ENCODE measurements around the gene DOCK6.
"Not testable (repeated sequence)": the region's sequence is repeated elsewhere in the genome, so short reads cannot be mapped to it uniquely, and the experiment has no call there.

The DOCK6 gene

DNA sequence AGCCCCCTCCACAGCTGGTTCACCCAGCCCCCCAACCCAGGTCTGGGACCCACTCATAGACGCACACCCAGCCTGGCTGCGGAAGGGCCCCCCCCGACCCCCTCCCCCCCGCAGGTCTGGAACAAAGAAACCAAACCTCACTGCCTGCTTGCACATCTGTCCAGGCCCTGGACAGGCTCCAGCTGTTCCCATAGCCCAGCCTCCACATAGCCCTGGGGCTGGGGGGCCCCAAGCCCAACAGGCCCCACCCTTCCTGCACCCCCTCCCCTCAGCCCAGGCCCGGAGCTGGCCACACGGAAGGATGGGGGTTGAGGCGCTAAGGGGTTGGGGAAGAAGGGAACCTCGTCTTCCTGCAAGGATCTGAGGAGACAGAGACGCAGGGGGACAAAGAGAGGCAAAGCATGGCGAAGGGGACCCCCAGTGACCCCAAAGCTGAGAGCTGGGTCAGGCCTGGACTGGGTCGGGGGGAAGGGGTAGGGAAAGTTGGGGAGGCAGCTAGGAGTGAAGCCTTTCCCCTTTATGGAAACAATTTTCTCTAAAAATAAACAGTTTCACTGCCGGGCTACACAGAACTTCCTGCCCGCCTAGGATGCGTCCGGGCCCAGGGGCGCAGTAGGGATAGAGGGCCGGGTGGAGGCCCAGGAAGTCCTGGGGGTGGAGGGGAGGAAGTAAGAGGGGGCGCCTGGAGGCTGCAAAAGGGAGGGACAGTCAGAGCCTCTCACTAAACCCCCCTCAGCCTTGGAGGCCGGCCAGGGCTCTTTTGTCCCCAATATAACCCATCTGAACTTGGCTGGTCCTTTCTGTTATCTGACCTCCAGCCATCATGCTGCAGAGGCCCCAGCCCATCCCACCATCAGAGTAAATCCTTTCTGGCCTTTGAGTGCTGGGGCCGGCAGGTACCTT lies 67.4 kb downstream of the DOCK6 start:
- no peak for DNase-seq

DNA sequence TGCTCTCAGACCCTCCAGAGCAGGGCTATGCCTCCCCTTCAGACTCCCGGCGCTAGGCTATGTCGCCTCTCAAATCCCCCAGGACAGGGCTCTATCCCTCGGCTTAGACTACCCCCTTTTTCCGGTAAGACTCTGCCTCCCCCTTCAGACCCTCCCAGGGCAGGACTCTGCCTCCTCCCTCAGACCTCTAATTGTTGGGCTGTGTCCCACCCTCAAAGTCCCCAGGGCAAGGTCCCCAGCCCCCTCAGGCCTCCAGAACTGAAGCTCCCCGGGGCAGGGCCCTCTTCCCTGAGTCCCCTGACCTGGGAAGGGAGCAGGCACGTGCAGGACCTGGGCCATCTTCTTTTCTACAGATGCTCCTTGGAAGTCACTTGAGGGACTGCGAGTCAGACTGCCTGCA lies 68.2 kb downstream of the DOCK6 start:
- no peak for DNase-seq

DNA sequence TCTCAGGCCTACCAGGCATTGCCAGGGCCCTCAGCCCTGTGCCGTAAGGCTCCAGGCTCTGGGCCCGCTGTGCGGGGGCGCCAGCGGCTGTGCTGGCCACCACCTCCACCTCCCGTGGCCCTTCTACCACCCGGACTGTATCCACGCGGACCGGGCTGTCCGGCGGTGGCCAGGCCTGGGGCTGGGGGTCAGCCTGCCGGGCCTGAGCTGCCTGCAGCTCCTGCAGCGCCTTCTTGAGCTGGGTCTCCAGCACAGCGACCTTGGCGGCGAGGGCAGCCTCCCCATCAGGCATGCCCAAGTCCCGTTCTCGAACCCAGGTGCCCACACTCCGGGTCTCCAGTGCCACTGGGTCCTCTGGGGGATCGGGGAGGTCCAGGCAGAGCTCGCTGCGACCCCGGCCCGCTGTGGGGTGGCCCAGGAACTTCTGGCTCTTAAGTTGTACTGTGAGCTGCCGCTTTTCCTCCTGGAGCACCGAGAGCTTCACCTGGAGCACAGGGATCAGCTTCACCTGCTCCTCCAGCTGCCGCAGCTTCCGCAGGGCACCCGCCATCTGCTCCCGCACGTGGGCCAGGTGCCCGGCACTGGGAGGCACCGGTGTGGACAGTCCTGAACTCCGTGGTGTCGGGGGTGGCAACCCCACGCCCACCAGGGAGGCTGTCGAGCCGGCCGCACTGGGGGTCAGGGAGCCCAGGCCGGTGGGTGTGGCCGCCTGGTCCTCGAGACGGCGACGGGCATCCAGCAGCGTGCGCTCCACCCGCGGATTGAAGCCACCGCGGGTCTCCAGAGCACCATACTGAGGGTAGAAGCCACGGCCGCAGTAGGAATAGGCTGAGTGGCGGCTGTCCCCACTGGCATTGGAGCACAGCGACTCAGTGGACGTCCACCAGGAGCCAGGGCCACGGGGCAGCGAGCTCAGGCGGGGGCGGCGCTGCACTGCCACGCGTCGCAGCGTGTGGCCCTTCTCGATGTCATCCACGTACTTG lies 69.1 kb downstream of the DOCK6 start:
- DNase-seq: no peak

DNA sequence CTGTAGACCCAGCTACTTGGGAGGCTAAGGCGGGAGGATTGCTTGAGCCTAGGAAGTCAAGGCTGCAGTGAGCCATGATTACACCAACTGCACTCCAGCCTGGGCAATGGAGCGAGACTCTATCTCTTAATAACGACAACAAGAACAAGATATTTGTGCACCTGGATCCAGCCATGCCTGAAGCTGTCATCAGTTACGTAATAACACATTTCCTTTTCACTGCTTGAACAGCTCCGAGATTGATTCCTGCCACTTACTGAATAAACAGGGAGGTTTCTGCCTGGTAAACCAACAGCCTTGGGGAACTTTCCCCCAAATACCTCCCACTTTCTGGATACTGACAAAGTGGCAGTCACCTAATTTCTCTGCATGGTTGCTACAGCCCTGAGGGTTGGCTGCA lies 70.4 kb downstream of the DOCK6 start:
- DNase-seq: no peak

DNA sequence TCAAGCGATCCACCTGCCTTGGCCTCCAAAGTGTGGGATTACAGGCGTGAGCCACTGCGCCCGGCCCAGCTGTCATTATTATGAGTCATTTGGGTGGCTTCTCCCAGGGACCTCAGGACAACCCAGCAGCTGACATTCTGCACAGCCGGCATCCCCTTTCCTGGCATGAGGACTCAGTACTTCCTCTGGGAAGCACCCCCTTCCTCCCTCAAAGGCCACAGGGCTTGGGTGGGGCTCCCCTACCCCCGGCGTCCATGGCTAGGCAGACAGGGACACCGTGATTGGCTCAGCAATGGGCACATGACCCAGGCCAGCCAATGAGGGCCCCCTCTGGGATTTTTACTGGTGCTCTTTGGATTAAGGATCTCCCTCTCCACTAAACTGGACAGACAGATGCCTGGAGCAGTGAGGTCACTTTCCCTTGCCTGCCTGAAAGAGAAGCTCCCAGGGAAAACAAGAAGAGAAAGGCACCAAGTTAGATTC lies 71.0 kb downstream of the DOCK6 start:
- peak; percentile 41 for DNase-seq

- no peak for DNase-seq
Observed at GRCh38 chr19:11190501-11190900, 71.8 kb downstream of the DOCK6 start.

- DNase-seq: no peak
Observed at GRCh38 chr19:11187441-11187840, 74.9 kb downstream of the DOCK6 start.

DNA sequence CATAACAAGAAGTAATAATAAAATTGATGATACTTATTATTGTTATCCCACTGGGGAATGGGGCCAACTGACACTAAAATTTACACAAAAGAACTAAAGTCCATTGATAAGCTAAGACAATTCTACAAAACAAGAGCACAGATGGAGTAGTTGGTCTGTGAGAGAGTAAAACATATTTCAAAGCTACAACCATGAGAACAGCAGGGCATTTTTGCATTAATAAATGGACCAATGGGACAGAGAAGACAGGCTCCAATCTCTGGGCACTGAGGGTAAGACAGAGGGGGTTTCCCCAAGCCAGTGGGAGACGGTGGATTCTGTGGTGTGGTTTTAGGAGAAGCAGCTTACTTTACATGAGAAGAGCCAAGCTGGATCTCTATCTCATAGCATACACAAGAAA lies 79.3 kb downstream of the DOCK6 start:
- DNase-seq: no peak

GRCh38 chr19:11181488-11181887 lies 80.8 kb downstream of the DOCK6 start:
- DNase-seq: no peak

GRCh38 chr19:11180975-11181374 lies 81.3 kb downstream of the DOCK6 start:
- DNase-seq: not testable (repeated sequence)

GRCh38 chr19:11180346-11180745 lies 82.0 kb downstream of the DOCK6 start:
- DNase-seq: no peak

DNA sequence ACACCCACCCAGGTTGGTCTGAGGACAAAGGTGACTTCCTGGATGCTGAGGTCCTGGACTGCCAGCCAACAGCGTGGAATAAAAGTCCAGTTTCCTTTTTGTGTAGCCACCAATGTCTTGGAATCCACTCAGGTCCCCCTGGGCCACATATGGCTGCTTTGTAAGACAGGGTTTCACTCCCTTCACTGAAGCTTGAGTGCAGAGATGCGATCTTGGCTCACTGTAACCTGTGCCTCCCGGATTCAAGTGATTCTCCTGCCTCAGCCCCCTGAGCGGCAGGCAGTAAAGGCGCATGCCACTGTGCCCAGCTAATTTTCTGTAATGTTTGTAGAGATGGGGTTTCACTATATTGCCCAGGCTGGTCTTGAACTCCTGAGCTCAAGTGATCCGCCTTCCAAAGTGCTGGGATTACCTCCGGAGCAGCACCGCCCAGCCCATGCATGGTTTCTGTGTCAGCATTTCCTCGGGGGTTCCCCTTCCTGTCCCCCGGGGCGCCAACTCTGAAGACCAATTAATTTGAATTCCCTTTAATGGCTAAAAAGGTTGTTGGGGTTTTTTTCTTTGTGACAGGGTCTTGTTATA lies 82.5 kb downstream of the DOCK6 start:
- no peak for DNase-seq

- not testable (repeated sequence) for DNase-seq
Observed at GRCh38 chr19:11179145-11179465, 83.2 kb downstream of the DOCK6 start.

GRCh38 chr19:11177592-11177991 lies 84.7 kb downstream of the DOCK6 start:
- DNase-seq: no peak

DNA sequence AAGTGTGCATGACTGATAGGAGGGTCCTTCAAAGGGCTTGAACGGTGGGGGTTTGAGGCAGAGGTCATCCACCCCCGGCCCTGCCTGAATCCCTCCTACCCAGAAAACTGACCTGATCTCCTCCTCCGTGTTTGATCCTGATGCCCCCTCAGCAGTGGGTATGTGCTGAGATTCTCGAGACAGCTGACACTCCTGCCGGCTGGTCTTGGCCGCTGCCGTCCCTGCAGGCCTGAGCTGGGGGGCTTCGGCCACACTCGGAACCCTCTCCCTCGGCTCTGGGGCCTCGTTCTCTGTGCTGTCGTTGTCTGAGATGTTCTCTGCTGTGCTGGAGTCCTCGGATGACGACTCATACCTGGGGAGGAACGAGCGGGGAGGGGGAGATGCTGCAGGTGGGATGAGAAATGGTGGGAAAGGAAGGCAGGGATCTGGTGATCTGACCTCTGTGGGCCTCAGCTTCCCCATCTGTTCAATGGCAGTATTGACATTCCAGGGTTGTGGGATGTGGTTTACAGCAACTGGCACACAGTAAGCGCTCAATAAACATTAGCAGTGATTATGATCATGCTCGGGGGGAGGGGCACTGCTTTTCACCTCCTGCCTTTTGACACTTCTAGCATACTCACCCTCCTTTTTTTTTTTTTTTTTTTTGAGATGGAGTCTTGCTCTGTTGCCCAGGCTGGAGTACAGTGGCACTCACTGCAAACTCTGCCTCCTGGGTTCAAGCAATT lies 85.7 kb downstream of the DOCK6 start:
- DNase-seq: no peak

- no peak for DNase-seq
Observed at GRCh38 chr19:11175920-11176319, 86.4 kb downstream of the DOCK6 start.

DNA sequence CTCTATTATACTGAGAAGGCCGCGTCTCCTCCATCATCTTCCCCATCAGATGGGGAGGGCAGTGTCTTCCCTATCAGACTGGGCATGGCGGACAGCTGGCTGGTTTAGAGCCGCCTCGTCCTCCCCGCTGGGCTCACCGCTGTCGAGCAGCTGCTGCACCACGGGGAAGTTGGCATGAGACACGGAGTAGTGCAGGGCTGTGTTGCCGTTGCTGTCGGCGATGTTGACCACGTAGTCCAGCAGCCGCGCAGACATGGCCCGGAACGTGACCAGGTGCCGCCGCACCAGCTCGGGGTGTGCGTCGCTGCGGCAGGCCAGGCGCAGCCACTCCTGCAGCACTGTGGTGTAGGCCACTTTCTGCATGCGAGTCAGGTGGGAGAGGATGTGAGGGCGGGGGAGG lies 88.0 kb downstream of the DOCK6 start:
- DNase-seq: no peak

DNA sequence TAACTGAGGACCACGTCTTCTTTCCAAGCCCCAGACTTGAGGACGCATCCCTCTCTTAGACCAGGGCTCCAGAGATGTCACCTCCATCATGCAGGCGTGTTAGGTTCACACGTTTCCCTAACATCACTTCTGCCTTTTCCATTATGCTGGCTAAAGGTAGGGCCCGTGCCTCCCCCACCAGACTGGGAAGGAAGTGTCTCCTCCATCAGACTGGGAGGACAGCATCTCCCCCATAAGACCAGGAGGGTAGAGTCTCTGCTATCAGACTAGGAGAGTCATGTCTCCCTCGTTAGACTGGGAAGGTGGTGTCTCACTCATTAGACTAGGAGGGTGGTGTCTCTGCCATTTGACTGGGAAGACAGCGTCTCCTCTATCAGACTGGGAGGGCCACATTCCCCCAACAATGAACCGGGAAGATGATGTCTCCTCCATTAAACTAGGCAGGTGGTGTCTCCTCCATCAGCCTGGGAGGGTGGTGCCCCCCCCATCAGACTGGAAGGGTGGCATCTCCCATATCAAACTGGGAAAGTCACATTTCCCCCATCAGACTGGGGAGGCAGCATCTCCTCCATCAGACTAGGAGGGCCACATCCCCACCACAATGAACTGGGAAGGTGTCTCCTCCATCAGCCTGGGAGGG lies 88.7 kb downstream of the DOCK6 start:
- DNase-seq: no peak

DNA sequence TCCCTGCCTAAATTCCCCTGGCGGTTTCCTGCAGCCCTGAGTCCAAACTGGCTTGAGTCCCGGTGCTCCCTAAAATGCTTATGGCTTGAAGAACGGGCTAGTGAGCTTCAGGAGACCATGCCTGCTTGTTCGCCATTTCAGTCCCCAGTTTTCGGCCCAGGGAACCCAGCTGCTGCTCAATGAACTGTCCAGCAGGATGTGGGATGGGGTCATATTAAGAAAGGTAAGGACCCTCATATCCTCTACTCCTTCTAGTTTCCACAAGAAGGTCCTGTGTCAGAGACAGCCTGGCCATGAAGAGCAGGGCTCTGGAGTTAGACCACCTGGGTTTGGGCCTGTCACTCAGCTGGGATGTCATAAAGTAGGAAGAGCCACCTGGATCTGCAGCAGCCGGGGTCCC lies 89.7 kb downstream of the DOCK6 start:
- DNase-seq: no peak

- DNase-seq: no peak
Observed at GRCh38 chr19:11171144-11171543, 91.2 kb downstream of the DOCK6 start.

DNA sequence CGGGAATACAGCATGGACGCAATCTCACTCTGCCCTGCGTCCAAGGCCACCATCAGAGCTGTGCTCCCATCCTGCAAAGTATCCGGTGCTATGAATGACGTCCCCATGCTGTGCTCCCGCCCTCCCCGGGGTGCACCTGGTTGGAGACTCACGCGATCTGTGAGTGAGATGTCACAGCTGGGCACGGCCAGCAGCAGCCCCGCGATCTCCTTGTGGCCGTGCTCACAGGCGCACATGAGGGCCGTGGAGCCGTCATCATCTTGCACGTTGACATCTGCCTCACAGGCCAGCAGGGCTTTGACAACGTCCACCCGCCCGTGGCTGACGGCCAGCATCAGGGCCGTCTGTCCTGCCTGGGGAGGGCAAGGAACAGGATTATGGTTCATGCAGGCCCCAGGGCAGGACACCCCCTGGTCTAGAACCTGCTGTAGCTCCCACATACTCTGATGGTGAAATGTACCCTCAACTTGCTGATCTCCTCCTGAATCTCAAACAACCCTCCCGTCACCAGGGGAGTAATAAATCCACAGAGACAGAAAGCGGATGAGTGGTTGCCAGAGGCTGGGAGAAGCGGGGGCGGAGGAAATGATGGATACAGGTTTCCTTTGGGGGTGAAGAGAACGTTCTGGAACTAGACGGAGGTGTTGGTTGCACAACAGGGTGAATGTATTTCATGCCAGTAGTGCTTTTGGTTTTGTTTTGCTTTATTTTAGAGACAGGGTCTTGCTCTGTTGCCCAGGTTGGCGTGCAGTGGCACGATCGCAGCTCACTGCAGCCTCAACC lies 92.2 kb downstream of the DOCK6 start:
- no peak for DNase-seq

Data from amniotic stem cell (primary cell).